Inferior parietal cortex (tissue), 1 donor: ENCODE measurements around the gene USH2A.

ENCODE experiments used
- DNase-seq: peaks from one replicate; pipeline ENCODE4 v3.0.0-alpha.2; 2016; ENCODE audit errors: extremely low spot score

The USH2A gene

DNA sequence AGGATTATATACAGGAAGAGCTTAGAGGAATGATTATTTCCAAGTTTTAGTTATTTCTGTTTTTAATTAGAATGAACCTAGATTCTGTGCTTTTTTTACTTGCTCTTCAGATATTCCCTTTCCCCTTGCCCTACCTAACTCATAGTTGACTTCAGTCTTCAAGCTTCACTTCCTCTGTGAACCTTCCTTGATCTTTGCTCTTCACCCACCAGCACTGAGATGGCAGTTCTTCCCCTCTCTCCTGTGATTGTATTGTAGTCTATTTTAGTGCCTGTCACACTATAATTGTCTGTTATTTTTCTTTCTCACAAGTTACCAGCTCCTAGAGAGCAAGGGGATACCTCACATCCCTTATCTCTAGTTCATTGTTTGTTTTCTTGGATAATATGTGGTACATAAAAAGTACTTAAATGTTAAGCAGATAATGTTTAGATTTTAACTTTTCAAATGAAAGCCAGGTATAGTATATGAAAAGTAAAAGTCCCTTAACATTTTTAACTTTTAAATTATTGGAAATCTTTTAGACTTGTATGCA is 822.9 kb downstream of the USH2A start:
- DNase-seq: no peak

DNA sequence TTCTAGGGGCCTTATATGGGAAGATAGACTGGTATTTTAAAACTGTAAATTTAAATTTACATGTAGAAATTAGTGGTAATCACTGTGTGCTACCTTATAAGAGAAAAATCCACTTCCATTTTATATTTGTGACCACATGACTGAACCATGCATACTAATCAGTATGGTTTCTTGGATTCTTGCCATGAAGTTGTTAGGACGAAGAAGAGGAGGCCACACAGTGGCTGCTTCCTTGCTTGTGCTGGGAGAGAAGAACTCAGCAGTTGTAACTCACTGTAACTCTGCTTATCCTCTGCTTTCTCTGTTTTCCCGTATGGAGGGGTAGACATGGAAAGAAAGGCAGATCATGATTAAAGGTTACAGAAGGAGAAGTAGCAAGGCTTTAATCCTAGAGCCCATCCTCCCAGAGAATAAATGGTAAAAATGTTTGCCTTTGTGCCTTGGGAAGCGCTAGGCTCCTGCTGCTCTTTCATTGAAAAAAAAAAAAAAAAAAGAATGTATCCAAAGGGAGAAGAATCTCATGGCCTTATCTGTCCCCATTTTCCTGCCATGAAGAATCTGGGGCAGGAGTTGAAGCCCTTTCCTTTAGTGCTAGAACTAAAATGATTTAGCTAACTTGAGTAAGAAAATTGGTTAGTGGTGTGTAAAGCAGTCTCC is 823.7 kb downstream of the USH2A start:
- DNase-seq: peak; percentile 27

DNA sequence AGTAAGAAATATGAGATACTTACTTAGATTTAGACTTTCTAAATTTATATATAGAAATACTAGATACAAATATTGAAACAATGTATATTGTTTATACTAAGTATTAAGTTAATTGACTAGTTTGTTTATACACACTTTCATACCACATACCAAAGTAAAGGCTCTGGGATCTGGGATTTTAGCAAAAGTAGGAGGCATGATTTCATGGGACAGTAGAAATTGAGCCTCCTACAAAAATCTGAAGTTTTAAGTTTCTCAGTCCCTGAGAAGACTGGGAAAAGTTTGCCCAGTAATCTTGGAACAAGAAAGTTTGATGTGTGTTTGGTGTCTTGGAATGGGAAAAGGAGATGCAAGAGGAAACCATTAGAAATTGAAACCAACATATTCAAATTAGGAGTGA is 825.3 kb downstream of the USH2A start:
- DNase-seq: no peak

DNA sequence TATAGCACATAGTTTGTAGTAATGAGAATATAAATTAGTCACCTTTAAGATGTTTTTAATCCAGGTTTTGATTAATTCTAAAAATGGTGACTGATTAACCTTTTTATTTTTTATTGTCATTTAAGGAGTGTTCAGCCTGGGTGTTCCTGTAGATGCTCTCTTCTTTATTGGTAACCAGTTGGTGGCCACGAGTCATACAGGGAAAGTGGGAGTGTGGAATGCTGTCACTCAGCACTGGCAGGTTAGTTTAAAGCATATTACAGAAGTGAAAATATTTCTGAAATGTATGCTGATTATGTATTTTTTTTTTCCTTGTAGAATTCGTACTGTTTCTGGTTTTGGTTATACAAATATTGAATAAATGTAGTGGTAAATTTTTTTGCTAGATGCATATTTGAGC is 828.0 kb downstream of the USH2A start:
- DNase-seq: no peak

DNA sequence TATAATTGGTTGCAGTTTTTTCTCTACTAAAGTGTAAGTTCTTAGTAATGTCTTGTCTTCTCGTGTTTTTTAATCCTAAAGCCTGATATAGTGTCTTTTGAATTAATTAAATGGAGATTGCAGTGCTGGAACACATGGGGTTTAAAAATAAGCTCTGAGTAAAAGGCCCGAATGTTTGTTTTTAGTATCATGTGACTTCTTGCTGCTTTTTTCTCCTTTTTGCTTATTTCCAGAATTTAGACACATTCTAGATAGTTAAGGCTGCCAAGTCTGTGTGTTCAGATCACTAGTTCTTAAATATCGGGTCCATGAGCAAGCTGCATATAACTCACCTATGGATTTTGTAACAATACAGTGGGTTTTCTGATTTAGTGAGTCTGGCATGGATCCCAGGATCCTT is 828.6 kb downstream of the USH2A start:
- no peak for DNase-seq

DNA sequence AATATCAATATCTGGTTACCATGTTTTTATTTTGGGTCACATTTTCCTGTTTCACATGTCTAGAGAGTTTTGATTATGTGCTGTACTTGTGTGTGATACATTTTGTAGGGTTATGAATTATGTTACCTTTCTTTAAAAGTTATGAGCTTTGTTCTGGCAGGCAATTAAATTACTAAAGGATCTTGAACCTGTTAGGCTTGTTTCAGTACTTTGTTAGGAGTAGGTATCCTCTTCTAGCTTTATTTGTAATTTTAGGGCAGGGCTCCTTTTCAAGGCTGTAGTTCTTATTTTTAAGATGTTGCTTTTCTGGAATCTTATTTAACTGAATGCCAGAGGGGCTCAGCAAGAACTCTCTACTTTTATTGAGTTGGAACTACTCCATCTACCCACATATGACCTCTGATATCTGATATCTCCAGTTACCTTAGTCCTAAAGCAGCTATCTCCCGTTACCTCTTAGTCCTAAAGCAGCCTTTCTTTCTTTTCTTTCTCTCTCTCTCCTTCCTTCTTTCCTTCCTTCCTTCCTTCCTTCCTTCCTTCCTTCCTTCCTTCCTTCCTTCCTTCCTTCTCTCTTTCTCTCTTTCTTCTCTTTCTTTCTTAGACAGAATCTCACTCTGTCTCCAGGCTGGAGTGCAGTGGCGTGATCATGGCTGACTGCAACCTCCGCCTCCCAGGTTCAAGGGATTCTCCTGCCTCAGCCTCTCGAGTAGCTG is 832.3 kb downstream of the USH2A start:
- no peak for DNase-seq

DNA sequence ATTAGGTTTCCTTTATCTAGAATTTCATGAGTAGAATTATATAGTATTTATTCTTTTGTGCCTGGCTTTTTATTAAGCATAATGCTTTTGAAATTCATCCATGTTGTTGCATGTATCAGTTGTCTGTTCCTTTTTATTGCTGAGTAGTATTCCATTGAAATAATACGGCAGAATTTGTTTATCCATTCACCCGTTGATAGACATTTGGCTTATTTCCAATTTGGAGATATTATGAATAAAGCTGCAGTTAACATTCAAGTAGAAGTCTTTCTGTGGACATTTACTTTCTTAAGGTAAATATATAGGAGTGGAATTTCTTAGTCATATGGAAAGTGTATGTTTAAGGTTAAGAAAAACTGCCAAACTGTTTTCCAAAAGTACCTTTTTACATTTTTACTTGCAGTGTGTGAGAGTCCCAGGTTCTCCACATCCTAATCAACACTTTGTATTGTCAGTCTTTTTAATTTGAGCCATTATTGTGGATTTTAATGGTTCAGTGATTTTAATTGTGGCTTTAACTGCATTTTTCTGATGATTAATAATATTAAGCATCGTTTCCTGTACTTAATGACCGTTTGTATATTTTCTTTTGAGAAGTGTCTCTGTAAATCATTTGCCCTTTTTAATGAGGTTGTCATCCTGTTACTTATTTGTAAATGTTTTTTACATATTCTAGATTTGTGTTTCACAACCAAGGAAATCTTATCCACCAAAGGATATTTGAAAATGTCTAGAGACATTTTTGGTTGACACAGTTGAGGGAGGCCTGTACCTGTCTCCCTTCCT is 833.4 kb downstream of the USH2A start:
- no peak for DNase-seq

DNA sequence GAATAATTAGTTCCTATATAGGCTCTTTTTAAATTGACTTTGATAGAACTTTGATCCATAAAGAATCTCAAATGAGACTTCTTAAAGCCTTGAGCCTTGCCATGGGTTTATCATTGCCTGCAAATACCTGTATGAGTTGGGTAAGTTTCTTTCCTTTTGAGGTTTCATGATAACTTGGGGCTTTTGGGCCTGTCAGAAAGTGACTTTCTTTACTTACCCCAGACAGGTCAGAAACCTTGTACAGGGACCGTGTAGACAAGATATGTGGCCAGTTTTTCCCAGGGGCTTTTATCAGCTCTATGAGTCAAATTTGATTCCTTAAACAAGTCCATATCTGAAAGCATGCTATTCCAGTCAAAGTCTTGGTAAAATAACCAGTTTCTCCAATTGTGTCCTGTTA is 838.9 kb downstream of the USH2A start:
- no peak for DNase-seq

DNA sequence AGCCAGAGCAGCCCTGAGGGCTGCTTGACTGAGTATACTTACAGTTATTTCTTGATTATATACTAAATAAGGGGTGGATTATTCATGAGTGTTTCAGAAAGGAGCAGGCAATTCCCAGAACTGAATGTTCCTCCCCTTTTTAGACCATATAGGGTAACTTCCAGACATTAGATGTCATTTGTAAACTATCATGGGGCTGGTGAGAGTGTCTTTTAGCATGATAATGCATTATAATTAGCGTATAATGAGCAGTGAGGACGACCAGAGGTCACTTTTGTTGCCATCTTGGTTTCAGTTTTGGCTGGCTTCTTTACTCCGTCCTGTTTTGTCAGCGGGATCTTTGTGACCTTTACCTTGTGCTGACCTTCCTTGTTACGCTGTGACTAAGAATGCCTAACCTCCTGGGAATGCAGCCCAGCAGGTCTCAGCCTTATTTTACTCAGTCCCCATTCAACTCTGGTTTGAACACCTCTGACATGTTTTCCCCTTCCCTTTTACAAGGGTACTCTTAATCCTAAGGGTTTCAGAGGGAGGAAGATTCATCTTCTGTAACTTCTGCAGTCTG is 840.0 kb downstream of the USH2A start:
- no peak for DNase-seq

DNA sequence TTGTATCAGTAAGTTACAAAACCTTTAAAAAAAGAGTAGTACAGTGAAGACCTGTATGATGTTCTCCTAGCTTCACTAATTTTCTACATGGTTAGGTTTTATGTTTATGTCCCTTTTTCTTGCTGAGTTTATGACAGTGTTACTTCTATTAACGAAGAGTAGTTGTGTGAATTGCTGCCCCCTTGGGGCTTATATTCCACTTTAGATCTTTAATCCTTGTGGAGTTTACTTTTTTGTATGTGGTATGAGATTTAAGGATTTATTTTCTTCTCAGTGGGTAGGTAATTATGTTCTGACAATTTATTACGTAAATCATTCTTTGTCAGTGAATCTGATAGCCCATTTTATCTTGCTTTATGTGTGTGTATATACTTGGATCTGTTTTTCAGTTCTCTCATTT is 841.4 kb downstream of the USH2A start:
- no peak for DNase-seq
